GM12891 (cell line): ENCODE measurements around the gene C17orf67.

Source experiments
- PAX5 ChIP-seq: IDR thresholded peaks from 2 replicates; pipeline ENCODE4 v1.6.1; 2011; ENCODE audit warnings: low read length, moderate library complexity, mild to moderate bottlenecking; ENCODE audit not compliant: insufficient read depth, severe bottlenecking
- POLR2A ChIP-seq: IDR thresholded peaks from 2 replicates; pipeline ENCODE4 v1.6.1; 2011; ENCODE audit warnings: low read depth, low read length, control low read depth
- POLR2AphosphoS5 ChIP-seq: IDR thresholded peaks from 2 replicates; pipeline ENCODE4 v1.6.1; 2011; ENCODE audit warnings: low read depth, low read length, control low read depth
- POU2F2 ChIP-seq: IDR thresholded peaks from 2 replicates; pipeline ENCODE4 v1.6.1; 2011; ENCODE audit warnings: low read depth, mild to moderate bottlenecking, control low read depth, low read length, moderate library complexity
- SPI1 ChIP-seq: IDR thresholded peaks from 2 replicates; pipeline ENCODE4 v1.6.1; 2011; ENCODE audit warnings: low read depth, low read length, control low read depth

DNA sequence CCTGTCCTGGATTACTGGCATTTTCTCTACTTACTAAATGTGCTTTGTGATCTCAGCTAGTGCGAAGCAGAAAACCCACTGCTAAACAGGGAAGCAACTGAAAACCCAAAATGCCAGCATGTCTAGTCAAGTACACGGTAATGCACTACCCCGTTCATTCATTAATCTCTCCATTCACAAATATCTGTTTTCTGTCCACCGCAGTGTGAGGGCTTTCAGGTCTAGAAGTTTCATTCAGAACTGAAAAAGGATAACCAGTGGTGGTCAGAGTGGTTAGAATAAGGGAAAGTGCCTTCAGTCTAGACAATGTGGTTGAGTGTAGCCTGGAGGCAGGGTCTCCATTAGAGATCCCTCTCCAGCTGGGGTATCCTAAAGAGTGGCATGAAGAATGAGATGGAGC lies 68.3 kb downstream of the C17orf67 start:
- TF ChIP-seq POLR2AphosphoS5 = no peak
- no peak for TF ChIP-seq POLR2A
- no peak for TF ChIP-seq PAX5
- no peak for TF ChIP-seq SPI1
- no peak for TF ChIP-seq POU2F2
